ENCODE results near the gene STX18.
"Not testable (repeated sequence)": the region's sequence is repeated elsewhere in the genome, so short reads cannot be mapped to it uniquely, and the experiment has no call there.

The STX18 gene

GRCh38 chr4:4432341-4433125 is 109.3 kb downstream of the STX18 start:
- DNase-seq = no peak

GRCh38 chr4:4430492-4431195 is 111.2 kb downstream of the STX18 start:
- no peak for DNase-seq

- no peak for DNase-seq
These were observed 112.6 kb downstream of the STX18 start for GRCh38 chr4:4428966-4429875.

- DNase-seq = no peak
These were observed 114.0 kb downstream of the STX18 start for GRCh38 chr4:4427886-4428285.

GRCh38 chr4:4427121-4427870 is 114.6 kb downstream of the STX18 start:
- no peak for DNase-seq

- DNase-seq = no peak
These were observed 115.2 kb downstream of the STX18 start for GRCh38 chr4:4426511-4427120.

GRCh38 chr4:4425696-4426095 is 116.2 kb downstream of the STX18 start:
- no peak for DNase-seq

GRCh38 chr4:4425119-4425690 is 116.6 kb downstream of the STX18 start:
- DNase-seq = no peak

GRCh38 chr4:4424499-4425115 is 117.2 kb downstream of the STX18 start:
- no peak for DNase-seq

GRCh38 chr4:4423706-4424498 is 117.9 kb downstream of the STX18 start:
- no peak for DNase-seq

GRCh38 chr4:4422856-4423499 is 118.9 kb downstream of the STX18 start:
- DNase-seq = no peak

GRCh38 chr4:4422117-4422516 is 119.7 kb downstream of the STX18 start:
- DNase-seq = not testable (repeated sequence)

- DNase-seq = no peak
These were observed 120.5 kb downstream of the STX18 start for GRCh38 chr4:4421356-4421755.

- no peak for DNase-seq
These were observed 121.4 kb downstream of the STX18 start for GRCh38 chr4:4420421-4420820.

GRCh38 chr4:4419896-4420295 is 122.0 kb downstream of the STX18 start:
- no peak for DNase-seq

GRCh38 chr4:4418676-4419390 is 123.0 kb downstream of the STX18 start:
- no peak for DNase-seq

GRCh38 chr4:4417886-4418285 is 124.0 kb downstream of the STX18 start:
- no peak for DNase-seq

- DNase-seq = no peak
These were observed 124.9 kb downstream of the STX18 start for GRCh38 chr4:4416981-4417380.
